HEK293T (cell line): ENCODE data around the gene TPRKB.
"Not testable (repeated sequence)": the region's sequence is repeated elsewhere in the genome, so short reads cannot be mapped to it uniquely, and the experiment has no call there.

Experiments used
- CTCF ChIA-PET: fragments of 350-600 bp; formaldehyde crosslinking; extraction: SDS; loops from one replicate; lab custom pipeline; 2021; ENCODE audit warnings: antibody characterized with exemption, inconsistent platforms; lab: Yijun Ruan, JAX
- POLR2A ChIA-PET: fragments of 350-600 bp; formaldehyde crosslinking; extraction: SDS; loops from one replicate; lab custom pipeline; 2020; ENCODE audit warnings: antibody characterized with exemption, inconsistent platforms; lab: Yijun Ruan, JAX
- DNase-seq: peaks from one replicate; pipeline ENCODE4 v3.0.0; 2012; ENCODE audit warnings: mixed read lengths; ENCODE audit errors: extremely low spot score
- ARNT ChIP-seq: fragments of 450-650 bp; IDR thresholded peaks from 2 replicates; pipeline ENCODE4 v1.6.1; 2017; ENCODE audit warnings: mild to moderate bottlenecking
- BHLHE40 ChIP-seq: fragments of 450-650 bp; IDR thresholded peaks from 2 replicates; pipeline ENCODE4 v1.6.1; 2016; ENCODE audit warnings: mild to moderate bottlenecking, moderate library complexity, borderline replicate concordance
- CTBP1 ChIP-seq: fragments of 450-650 bp; IDR thresholded peaks from 2 replicates; pipeline ENCODE4 v1.6.1; 2016; ENCODE audit warnings: borderline replicate concordance
- ELF4 ChIP-seq: fragments of 450-650 bp; IDR thresholded peaks from 2 replicates; pipeline ENCODE4 v1.6.1; 2017; ENCODE audit warnings: antibody characterized with exemption
- FOXA1 ChIP-seq: fragments of 450-650 bp; IDR thresholded peaks from 2 replicates; pipeline ENCODE4 v1.6.1; 2016; ENCODE audit warnings: mild to moderate bottlenecking
- FOXK2 ChIP-seq: fragments of 450-650 bp; IDR thresholded peaks from 2 replicates; pipeline ENCODE4 v1.6.1; 2016; ENCODE audit warnings: mild to moderate bottlenecking
- FOXM1 ChIP-seq: fragments of 450-650 bp; IDR thresholded peaks from 2 replicates; pipeline ENCODE4 v1.6.1; 2017; ENCODE audit warnings: mild to moderate bottlenecking, borderline replicate concordance
- HDGF ChIP-seq: fragments of 450-650 bp; IDR thresholded peaks from 2 replicates; pipeline ENCODE4 v1.6.1; 2017; ENCODE audit warnings: antibody characterized with exemption, borderline replicate concordance
- L3MBTL2 ChIP-seq: fragments of 450-650 bp; conservative IDR thresholded peaks from 2 replicates; pipeline ENCODE4 v1.6.1; 2016; ENCODE audit warnings: mild to moderate bottlenecking
- LEF1 ChIP-seq: fragments of 450-650 bp; IDR thresholded peaks from 2 replicates; pipeline ENCODE4 v1.6.1; 2017; ENCODE audit warnings: mild to moderate bottlenecking, borderline replicate concordance
- NFRKB ChIP-seq: fragments of 450-650 bp; IDR thresholded peaks from 2 replicates; pipeline ENCODE4 v1.6.1; 2016; ENCODE audit warnings: mild to moderate bottlenecking, moderate library complexity
- SP1 ChIP-seq: fragments of 450-650 bp; IDR thresholded peaks from 2 replicates; pipeline ENCODE4 v1.6.1; 2017
- SUZ12 ChIP-seq: fragments of 450-650 bp; IDR thresholded peaks from 2 replicates; pipeline ENCODE4 v1.6.1; 2016; ENCODE audit warnings: mild to moderate bottlenecking
- TARDBP ChIP-seq: fragments of 450-650 bp; IDR thresholded peaks from 2 replicates; pipeline ENCODE4 v1.6.1; 2016
- ZNF384 ChIP-seq: fragments of 450-650 bp; IDR thresholded peaks from 2 replicates; pipeline ENCODE4 v1.6.1; 2016
- TF ChIP-seq, protein P1 (sequence below): fragments of 450-650 bp; IDR thresholded peaks from 2 replicates; pipeline ENCODE4 v1.6.1; 2016

Gene TPRKB

DNA sequence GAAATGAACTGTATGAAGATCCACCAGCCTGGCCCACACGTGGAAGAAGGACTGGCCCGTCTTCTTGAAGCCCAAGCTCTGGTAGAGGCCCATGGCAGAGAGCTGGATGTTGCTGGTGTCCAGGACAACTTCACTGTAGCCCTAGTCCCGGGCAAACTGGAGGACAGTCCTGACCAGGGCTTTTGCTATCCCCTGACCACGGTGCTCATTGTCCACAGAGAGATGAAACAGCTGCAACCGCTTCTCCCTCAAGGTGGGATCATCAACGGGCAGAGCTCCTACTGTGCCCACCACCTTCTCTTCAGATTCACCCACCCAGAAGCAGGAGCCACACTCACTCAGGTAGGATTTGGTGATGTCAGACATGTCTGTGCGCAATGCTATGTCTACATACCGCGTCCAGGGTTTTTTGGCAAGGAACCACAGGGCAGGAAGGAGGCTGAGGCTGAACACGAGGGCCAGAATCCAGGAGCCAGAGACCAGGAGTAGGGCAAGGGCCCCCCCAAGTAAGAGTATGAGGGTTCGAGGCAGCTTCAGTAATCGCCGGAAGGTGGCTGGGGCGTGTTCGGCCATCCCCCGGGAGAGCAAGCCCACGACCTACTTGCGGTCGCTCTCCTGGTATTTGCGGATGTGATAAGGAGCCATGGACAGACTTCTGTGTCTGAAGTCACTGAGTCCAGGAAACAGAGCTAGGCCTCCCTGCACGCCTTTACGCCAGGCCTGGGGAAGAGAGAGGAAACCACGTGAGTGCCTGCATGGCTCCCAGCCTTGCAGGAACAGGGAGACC is 36.3 kb downstream of the TPRKB start:
- ChIA-PET POLR2A (no interaction called here), CTCF (no interaction called here)
- no peak for DNase-seq
- TF ChIP-seq, protein P1, sequence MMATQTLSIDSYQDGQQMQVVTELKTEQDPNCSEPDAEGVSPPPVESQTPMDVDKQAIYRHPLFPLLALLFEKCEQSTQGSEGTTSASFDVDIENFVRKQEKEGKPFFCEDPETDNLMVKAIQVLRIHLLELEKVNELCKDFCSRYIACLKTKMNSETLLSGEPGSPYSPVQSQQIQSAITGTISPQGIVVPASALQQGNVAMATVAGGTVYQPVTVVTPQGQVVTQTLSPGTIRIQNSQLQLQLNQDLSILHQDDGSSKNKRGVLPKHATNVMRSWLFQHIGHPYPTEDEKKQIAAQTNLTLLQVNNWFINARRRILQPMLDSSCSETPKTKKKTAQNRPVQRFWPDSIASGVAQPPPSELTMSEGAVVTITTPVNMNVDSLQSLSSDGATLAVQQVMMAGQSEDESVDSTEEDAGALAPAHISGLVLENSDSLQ = no peak
- no peak for TF ChIP-seq HDGF
- TF ChIP-seq CTBP1 = no peak
- no peak for TF ChIP-seq ARNT
- TF ChIP-seq NFRKB = no peak
- no peak for TF ChIP-seq SP1

DNA sequence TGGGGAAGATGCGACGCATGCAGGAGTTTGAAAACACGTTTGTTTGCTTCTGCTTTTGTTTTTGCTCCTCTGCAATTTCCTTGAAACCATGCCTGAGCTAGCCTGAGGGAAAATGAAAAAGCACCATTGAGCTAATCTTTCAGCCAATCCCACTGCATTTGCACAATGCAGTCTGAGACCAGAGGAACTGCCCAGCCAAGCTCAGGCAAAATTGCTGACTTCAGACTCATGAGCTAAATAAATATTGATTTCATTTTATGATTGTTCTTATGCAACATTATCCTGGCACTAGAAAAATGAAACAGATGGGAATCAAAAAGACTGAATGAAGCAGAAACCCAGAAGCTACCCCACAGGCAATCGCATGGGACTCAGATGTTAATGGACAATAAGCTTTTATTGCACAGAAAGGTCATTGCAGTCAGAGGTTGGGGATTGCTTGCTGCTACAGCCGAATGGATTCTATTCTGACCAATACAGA is 37.0 kb downstream of the TPRKB start:
- ChIA-PET POLR2A (no interaction called here), CTCF (no interaction called here)
- DNase-seq = no peak
- TF ChIP-seq NFRKB (no peak), L3MBTL2 (no peak), ZNF384 (no peak), TARDBP (no peak), BHLHE40 (no peak), ELF4 (no peak), FOXM1 (no peak), HDGF (no peak), CTBP1 (no peak), ARNT (no peak), SUZ12 (no peak), FOXK2 (no peak), FOXA1 (no peak), SP1 (no peak), LEF1 (no peak)
- TF ChIP-seq, protein P1 = no peak

DNA sequence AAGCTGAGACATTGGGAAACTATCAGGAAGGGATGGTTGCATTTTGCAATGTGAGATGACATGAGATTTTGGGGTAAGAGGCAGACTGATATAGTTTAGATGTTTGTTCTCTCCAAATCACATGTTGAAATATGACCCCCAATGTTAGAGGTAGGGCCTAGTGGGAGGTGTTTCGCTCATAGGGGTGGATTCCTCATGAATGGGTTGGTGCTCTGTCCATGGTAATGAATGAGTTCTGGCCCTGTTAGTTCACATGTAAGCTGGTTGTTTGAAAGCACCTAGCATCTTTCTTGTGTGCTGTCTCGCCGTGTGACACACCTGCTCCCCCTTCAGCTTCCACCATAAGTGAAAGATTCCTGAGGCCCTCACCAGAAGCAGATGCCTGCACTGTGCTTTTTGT is 37.7 kb downstream of the TPRKB start:
- ChIA-PET POLR2A (no interaction called here), CTCF (no interaction called here)
- DNase-seq = no peak
- TF ChIP-seq HDGF = no peak
- TF ChIP-seq, protein P1 = no peak
- TF ChIP-seq SP1 = no peak
- TF ChIP-seq FOXA1 = no peak
- no peak for TF ChIP-seq ELF4
- no peak for TF ChIP-seq FOXM1
- TF ChIP-seq TARDBP = no peak
- no peak for TF ChIP-seq ZNF384
- TF ChIP-seq LEF1 = no peak
- no peak for TF ChIP-seq FOXK2
- TF ChIP-seq NFRKB = no peak
- no peak for TF ChIP-seq CTBP1
- no peak for TF ChIP-seq ARNT
- no peak for TF ChIP-seq BHLHE40
- no peak for TF ChIP-seq SUZ12
- no peak for TF ChIP-seq L3MBTL2

DNA sequence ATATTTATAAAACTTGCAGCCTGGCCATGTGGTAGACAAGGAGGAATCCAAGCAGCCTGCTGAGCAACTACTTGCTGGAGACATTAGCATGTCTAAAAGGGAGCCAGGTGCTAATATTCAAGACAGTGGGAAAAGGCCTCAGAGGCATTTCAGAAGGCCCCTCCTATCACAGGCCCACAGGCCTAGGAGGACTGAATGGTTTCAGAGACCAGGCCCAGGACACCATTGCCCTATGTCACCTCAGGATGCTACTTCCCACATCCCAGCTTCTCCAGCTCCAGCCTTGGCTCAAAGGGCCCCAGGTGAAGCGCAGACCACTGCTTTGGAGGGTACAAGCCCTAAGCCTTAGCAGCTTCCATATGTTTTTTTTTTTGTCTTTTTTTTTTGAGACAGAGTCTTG is 39.0 kb downstream of the TPRKB start:
- TF ChIP-seq FOXM1 (no peak), ARNT (no peak), SUZ12 (no peak), FOXK2 (no peak), LEF1 (no peak), CTBP1 (no peak), SP1 (no peak), TARDBP (no peak), HDGF (no peak), ZNF384 (no peak), ELF4 (no peak), NFRKB (no peak), L3MBTL2 (no peak), BHLHE40 (no peak), FOXA1 (no peak)
- TF ChIP-seq, protein P1 = no peak
- ChIA-PET CTCF (interaction anchor here (0.6 kb wide), 1 partner anchor 126 kb away, joined by 5 read pairs; no protein-coding TSS in a partner anchor), POLR2A (no interaction called here)
- no peak for DNase-seq

DNA sequence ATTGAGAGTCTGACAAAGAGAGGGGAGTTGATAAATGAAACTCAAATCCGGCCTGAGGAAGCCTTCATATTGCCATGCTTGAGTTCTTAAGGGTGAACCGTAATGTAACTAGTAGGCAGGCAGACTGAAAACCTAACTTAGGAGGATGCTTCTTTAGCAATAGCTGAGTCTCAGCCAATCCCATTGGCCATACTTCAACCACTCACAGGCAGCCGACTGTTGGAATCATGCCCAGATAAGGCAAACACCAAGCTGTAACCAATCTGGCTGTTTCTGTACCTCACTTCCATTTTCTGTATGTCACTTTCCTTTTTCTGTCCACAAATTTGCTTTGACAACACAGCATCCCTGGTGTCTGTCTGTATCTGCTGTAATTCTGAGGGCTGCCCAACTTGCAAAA is 39.5 kb downstream of the TPRKB start:
- ChIA-PET POLR2A (no interaction called here), CTCF (no interaction called here)
- DNase-seq = no peak

DNA sequence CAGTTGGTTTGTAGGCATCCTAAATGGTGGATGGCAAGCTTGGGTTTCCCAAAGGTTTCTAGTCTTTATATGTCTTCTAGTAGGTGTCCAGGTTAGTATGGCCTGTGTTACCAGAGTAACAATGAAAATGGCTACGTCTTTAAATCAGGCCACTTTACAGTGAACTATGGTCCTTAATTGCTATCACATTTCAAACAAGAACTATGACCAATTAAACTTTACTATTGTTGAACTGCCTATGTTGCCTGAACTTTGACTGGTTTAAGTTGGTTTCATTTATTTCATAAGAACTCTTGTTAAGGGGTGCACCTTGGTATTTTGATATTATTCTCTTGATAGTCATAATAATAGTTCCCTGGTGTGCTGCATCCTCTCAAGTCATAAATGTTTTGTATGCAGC is 40.2 kb downstream of the TPRKB start:
- DNase-seq, CTCF ChIA-PET, POLR2A ChIA-PET: not testable (repeated sequence)

More for the DNA sequence above, 39.5 kb downstream of the TPRKB start:
- no peak for TF ChIP-seq FOXA1
- no peak for TF ChIP-seq TARDBP
- TF ChIP-seq BHLHE40 = no peak
- no peak for TF ChIP-seq LEF1
- TF ChIP-seq FOXK2 = no peak
- no peak for TF ChIP-seq SUZ12
- no peak for TF ChIP-seq CTBP1
- TF ChIP-seq HDGF = no peak
- no peak for TF ChIP-seq ARNT
- TF ChIP-seq ELF4 = no peak
- TF ChIP-seq SP1 = no peak
- no peak for TF ChIP-seq ZNF384
- no peak for TF ChIP-seq L3MBTL2
- TF ChIP-seq NFRKB = no peak
- TF ChIP-seq, protein P1 = no peak
- no peak for TF ChIP-seq FOXM1

DNA sequence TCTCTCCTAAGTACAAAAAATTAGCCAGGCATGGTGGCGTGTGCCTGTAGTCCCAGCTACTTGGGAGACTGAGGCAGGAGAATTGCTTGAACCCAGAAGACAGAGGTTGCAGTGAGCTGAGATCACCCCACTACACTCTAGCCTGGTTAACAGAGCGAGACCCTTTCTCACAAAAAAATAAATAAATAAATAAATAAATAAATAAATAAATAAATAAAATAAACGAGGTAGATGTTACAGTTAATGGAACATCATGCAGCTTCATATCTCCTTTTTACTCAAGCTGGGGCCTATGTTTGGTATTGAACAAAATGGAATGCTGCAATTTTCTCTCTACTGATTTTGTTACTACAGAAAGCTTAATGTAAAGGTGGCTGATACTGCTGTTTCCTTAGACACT is 40.6 kb downstream of the TPRKB start:
- DNase-seq, CTCF ChIA-PET, POLR2A ChIA-PET: not testable (repeated sequence)

DNA sequence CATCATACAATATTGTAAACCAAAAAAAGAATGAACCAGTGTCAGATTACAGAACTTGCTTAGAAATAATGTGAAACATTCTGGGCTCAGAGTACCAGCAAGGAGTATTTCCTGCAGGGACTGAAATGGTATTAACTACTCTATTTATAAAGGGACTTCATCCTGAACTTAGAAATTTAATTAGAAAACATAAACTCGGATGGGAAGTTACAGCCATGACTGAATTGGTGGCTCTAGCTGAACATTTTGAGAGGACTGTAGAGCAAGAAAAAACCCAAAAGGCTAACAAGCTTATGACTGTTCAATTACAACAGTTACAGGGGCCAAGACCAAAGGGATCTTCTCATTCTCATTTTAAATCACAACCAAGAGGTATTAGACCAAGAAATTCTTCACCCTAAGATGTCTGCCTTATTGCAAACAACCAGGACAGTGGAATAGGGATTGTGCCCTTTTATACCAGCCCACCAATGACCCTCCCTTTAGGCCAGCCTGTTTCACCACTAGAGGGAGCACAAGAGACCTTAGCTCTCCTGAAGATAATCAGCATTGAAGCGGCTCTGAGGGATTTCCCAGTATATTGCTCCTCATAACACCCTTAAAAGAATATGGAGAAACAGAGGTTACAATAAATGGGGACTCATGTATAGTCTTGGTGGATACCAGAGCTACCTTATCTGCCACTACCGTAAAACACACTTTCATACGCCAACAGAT is 46.6 kb downstream of the TPRKB start:
- CTCF ChIA-PET = interaction anchor here (0.6 to 0.7 kb wide), 2 partner anchors 134 to 242 kb away, joined by 3 read pairs; no protein-coding TSS in a partner anchor
- DNase-seq, POLR2A ChIA-PET: not testable (repeated sequence)
